Activated CD4-positive, alpha-beta T cell treated with anti-CD3 and anti-CD28 coated beads for 48 hours (primary cell): ENCODE measurements around the gene SLC4A8.

Experiments used
- DNase-seq: peaks from one replicate; pipeline ENCODE4 v3.0.0-alpha.2; 2020

Gene SLC4A8

DNA sequence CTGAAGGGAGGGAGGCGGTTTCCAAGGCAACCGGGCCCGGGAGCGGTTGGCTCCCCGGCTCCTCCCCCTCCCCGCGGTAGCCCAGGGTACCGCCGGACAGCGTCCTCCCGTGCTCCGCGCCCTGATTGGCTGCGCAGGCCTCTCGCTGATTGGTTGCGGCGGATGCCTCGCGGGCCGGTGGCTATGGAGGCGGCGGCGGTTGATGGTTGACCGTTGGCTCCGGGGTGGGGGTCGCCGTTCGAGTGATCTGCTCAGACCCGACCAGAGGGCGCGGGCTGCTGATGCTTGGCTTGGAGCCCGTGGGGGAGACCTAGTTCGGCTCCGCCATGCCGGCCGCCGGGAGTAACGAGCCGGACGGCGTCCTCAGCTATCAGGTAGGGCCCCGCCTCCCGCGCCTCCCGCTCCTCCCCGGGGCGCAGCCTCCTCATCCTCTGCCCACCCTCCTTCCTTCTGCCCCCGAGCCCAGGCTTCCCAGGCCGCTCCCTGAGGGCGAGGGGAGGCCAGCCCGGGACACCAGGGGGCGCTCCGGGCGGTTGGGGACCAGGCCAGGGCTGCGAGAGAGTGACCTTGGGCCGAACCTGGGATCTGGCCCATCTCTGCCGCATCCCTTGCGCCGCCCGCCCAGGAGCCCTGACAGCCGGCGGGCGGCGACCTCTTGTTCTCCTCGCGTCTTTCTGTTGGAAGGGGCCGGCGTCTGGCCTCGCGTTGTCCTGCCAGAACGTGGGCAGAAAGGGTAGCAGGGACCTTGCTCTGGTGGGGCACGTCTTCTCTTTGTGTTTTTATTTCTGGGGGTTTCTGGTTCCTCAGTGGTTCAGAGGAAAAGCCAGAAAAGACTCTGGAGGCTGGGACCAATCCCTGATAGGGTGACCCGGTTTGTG is at the start of gene SLC4A8:
Gene SLC4A8 (plus strand): TSS at position 170 of the 878 bp plus-strand sequence. CDS start 157 bp downstream, at position 327.
- DNase-seq, result peak; percentile 86

DNA sequence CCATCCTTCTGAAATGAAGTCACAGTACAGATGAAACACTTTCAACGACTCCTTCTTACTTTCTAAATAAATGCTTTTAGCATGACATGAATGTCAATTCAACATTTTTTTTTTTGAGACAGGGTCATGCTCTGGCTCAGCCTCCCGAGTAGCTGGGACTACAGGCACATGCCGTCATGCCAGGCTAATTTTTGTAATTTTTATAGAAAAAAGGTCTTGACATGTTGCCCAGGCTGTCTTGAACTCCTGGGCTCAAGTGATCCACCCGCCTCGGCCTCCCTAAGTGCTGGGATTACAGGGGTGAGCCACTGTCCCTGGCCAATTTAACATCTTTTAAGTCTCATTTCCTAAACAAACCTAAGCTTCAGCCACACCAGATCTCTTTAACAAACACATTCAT is 49.8 kb upstream of the SLC4A8 start:
- no peak for DNase-seq

DNA sequence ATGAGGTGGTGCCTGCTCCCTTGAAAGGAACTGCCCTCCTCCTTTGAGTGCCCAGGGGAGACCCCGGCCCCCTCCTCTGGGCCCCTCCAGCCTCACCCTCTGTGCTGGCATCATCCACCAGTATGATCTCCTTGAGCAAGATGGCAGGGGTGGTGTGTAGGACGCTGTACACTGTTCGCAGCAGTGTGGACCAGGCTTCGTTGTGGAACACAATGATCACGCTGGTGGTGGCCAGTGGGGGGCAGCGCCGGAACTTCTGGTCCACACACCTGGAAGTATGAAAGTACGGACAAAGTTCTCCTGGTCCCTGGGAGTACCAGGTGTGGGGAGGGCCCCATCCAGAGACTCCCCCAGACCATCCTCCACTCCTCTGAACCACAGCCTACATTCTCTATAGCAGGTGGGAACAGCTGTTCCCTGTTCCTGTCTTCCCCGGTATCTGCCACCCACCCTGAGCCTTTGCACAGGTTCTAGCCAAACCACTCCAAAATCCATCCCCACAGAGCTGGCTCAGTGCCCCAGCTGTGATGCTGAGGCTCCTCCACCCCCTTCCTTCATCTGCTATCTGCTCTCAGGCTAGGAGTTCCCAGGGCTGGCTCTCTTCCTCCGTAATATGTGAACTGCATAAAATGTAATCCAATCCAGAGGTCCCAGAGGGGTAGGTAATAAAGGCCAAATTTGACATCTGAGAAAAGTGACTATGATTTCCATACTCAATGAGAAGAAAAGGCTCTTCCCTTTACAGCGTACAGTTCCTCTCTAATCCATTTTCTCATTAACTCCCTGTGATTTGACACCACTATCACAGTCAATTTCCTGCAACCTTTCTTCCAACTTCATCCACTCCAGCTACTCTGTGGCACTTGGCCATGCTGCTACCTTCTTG is 47.3 kb upstream of the SLC4A8 start:
- no peak for DNase-seq

- no peak for DNase-seq
These were observed 45.9 kb upstream of the SLC4A8 start for GRCh38 chr12:51378749-51379148.

DNA sequence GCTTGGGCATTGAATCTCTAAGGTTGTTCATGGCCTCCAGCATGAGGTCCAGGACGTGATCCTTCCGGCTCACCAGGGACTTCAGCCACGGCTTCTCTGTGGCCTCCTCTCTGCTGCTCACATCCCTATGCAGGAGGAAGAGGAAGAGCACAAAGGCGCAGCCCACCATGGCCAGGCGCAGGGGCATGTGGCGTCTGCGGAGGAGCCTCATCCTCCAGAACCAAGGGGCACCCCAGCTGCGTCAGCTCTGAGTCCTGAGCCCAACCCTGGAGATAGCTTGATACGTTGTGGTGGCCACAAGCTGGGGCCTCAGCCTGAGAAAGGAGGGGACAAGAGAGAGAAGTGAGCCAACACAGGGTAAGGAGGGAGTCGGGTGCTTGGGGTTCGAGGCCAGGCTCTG is 45.1 kb upstream of the SLC4A8 start:
- DNase-seq, result no peak

DNA sequence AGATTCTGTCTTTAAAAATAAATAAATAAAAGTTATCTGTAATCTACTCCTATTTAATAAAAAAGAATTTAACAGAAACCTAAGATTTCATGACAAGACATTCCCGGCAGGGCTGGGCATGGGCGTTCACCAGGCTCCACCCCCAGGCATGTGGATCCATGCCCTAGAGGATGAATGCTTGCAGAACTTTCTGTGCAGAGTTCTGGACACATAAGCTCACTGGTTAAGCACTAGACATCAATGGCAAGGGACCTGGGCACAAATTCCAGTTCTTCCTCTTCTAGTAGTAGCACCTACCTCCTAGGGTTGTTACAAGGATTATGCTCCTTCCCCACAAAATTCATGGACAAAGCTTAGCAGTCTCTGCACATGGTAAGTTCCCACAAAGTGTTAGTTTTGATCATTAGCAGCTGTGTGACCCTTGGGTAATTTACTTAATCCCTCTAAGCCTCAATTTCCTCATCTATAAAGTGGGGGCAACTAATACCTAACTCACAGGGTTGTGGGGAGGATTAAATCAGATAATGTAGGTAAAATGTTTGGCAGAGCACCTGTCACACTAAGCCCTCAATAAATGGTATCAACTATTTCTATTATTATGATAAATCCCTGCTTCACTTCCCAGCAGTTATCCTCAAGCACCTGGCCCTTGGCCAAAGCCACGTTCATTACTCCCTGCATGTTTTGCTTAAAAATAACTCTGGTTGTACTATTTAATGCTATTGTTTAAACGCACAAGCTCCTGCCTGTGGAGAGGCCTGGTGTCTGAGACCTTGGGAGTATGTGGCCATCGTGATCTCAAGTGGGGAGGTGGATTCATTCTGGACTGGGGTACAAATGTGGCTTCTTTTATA is 43.2 kb upstream of the SLC4A8 start:
- no peak for DNase-seq

GRCh38 chr12:51382173-51382572 is 42.5 kb upstream of the SLC4A8 start:
- DNase-seq, result no peak

DNA sequence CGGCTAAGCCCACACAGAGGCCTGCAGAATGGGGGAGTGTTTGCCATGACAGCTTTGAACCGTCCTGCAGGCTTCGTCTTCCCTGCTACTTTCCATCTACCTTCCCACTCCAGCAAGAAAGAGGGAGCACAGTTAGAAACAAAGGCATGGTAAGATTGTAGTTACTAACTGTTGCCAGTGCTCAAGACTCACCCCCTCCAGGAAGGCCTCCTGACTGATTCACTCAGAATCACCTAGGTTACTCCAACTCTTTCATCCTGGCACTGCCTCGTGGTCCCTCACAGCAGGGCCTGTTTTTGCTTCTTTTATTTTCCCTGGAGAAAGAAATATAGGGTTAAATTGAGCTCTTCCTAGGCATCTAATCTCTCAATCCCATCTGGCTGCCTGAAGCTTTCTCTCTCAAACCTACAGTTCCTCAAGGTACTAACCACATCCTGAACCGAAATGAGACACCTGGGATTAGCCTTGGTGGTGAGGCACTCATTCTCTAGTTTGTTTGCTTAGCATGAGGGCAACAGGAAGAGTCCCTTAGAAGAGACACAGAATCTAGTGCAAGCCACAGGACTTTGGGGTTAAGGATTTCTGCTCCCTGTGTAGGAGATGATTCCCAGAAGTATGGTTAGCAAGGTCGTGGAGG is 41.2 kb upstream of the SLC4A8 start:
- DNase-seq, result no peak

DNA sequence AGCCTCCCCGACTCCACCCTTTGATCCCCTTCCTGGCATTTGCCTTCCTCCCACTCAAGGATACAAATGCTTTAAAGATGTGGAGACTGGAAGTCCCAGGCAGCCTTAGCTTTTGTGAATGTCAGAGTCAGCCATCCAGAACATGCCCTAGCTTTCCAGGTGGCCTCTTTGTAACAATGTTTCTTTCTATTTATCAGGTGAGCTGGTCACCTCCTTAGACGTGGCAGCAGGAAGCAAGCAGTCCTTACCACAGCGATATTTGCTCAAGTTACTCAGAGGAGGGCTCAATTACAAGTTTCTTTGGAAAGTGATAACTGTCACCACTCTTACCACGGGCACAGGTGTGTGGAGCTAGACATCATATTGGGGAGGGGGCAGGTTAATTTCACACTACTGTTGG is 38.3 kb upstream of the SLC4A8 start:
- no peak for DNase-seq

GRCh38 chr12:51388069-51388799 is 36.4 kb upstream of the SLC4A8 start:
- DNase-seq, result no peak

DNA sequence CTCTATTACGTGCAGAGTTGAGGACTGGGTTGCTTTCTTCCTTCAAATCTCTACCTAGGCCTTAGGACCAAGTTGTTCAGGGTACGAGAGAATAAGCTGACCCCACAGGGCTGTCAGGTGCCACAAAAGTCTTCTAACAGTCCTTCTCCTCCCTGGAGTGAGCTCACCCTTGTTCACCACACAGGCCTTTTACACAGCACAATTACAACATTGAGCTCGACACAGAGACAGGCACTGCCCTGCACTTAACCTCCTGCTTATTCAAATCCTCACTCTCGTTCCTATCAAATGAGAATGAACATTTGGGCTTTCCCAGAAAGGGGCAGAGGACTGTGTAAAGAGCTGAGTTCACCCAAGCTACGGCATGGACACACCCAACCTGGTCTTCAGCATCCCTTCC is 35.8 kb upstream of the SLC4A8 start:
- no peak for DNase-seq

DNA sequence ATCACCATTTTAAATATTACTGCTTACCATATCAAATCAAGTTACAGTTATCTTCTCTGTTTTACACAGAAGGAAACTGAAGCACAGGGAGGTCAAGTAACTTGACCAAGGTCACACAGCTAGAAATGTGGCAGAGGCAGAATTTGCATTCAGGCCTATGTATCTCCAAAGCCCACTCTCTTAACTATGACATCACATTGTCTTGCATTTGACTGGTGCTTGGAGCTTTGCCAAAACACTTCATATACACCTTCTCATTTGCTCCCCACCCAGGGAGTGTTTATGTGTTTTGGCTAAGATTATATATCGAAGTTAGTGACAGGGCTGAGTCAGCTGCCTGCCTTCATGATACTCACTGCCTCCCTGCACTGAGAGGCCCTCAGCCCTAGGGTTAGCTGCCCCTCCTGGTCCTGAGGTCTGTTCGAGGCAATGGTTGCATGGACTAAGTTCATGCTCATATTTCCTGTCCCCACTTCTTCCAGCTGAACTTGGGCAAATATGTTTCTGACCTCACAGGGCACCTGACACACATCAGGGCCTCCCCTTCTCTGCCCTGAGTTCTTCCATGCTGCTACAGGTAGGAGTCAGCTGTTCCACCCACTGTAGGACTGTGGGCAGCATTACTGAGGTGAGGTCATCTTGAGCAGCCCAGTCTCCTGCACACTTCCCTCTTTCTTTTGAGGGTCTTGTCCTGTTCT is 35.2 kb upstream of the SLC4A8 start:
- peak; percentile 42 for DNase-seq

- no peak for DNase-seq
These were observed 34.2 kb upstream of the SLC4A8 start for GRCh38 chr12:51390457-51390856.

GRCh38 chr12:51390891-51391282 is 33.7 kb upstream of the SLC4A8 start:
- DNase-seq, result peak; percentile 42

DNA sequence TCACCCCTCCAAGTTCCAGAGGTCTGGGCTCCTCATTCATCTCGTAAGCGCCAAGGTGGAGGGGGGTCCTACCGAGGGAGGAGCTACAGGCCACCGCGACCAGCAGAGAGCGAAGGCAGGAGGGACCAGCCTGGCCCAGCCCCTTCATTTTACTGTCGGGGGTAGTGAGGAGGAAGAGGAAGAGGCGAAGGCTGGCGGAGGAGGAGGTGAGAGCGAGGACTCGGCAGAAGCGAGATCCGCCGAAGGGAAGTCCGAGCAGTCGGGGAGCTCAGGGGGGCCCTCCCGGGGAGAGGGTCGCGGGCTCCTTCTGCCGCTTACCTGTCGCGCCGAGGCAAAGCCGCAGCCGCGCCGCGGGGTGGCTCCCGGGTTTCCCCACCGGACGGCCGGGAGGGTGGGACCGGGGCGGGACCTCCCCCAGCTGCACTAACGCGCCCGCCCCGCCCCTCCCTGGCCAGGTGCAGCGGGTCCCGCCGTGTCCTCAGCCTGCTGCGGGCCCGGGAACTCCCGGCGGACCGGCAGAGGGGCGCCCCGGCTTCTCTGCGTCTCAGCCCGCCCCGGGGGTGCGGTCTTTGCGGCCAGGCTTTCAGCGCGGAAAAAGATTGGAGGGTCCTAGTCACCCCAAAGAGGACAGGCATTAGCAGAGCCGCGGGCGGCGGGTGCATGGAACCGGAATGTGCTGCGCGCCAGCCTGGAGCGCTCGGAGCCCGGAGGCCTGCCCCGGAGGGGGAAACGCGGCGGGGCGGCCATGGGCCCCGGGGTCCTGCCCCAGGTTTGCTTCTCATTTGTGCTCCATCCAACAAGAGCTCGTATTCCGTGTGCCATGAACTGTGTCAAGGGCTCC is 33.1 kb upstream of the SLC4A8 start, which contains the start of gene GALNT6:
Gene GALNT6 (minus strand): TSS at position 124 of the 841 bp plus-strand sequence. CDS start 11,625 bp downstream, outside the sequence.
- DNase-seq, result peak; percentile 76

- DNase-seq, result peak; percentile 43
These were observed 31.9 kb upstream of the SLC4A8 start for GRCh38 chr12:51392556-51393237.

GRCh38 chr12:51393676-51394545 is 30.7 kb upstream of the SLC4A8 start:
- DNase-seq, result peak; percentile 70
